ENCODE data around the gene ST8SIA6. TPM values are rescaled to one million over a fixed set of nuclear protein-coding genes. Genes with fewer than 3 reads are reported as not detected.

ST8SIA6 gene
- total RNA-seq, 1 experiment from 2014 or later: 0.14 TPM

DNA sequence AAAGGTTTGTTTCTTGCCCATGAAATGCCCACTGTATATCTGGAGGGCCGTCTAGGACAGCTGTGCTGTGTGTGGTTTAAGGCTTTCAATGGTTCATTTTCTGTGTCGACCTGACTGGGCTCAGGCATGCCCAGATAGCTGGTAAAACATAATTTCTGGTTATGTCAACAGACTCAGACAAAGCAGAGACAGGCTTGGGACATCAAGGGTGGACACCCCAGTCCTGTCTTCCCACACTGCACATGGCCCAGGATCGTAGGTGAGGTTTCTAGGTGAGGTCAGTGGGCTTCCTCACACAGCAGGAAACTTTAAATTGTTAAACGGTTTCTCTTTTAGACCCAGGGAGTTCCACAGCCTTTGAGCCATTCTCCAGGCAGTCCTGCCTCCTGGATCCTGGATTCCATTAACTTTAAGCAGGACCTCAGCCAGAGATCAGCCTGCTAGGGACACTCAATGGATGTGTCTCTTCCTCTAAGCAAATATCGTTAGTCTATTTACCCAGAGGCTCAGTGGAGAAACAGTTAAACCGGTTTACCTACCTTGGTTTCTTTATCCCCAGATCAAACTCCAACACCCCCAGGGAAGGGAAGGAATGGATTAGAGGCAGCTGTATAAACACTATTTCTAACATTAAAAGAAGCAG is 66.4 kb downstream of the ST8SIA6 start:
- Mint-ChIP-seq H3K27ac (ENCODE audit: unreplicated experiment) (peak overlapping the region; percentile 78), H3K27me3 (ENCODE audit: unreplicated experiment) (no peaks in the 10 kb centered on the region), H3K4me1 (ENCODE audit: low read depth, unreplicated experiment) (peaks cover 20% of the 10 kb centered on the region), H3K4me3 (ENCODE audit: low read depth, unreplicated experiment) (peak overlapping the region; percentile 47), H3K9me3 (ENCODE audit: low read depth, unreplicated experiment) (no peaks in the 10 kb centered on the region), H3K36me3 (ENCODE audit: insufficient read depth, unreplicated experiment) (peaks cover 8% of the 10 kb centered on the region)
- BruUV-seq (replicated peaks): no TSS peak
- CTCF ChIA-PET: interaction anchor here (1.0 kb wide), 1 partner anchor 12 kb away, joined by 3 read pairs; no protein-coding TSS in a partner anchor
- intact Hi-C loops (cut with micrococcal nuclease; ENCODE audit: unreplicated experiment): loop anchor here (5.0 kb wide), 1 partner anchor 36 kb away; no protein-coding TSS in a partner anchor
- TF ChIP-seq, protein P1, sequence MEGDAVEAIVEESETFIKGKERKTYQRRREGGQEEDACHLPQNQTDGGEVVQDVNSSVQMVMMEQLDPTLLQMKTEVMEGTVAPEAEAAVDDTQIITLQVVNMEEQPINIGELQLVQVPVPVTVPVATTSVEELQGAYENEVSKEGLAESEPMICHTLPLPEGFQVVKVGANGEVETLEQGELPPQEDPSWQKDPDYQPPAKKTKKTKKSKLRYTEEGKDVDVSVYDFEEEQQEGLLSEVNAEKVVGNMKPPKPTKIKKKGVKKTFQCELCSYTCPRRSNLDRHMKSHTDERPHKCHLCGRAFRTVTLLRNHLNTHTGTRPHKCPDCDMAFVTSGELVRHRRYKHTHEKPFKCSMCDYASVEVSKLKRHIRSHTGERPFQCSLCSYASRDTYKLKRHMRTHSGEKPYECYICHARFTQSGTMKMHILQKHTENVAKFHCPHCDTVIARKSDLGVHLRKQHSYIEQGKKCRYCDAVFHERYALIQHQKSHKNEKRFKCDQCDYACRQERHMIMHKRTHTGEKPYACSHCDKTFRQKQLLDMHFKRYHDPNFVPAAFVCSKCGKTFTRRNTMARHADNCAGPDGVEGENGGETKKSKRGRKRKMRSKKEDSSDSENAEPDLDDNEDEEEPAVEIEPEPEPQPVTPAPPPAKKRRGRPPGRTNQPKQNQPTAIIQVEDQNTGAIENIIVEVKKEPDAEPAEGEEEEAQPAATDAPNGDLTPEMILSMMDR (IDR thresholded peaks at IDR 0.05; ENCODE audit: unreplicated experiment): no peak
- DNase-seq: peak; percentile 24

GRCh38 chr10:17386616-17387075 is 67.7 kb downstream of the ST8SIA6 start:
- CTCF ChIA-PET: interaction anchor here (0.6 kb wide), 2 partner anchors 38 to 1070 kb away, joined by 3 to 4 read pairs; no protein-coding TSS in a partner anchor
- no peak for DNase-seq

GRCh38 chr10:17386021-17386420 is 68.4 kb downstream of the ST8SIA6 start:
- TF ChIP-seq, protein P1 (IDR thresholded peaks at IDR 0.05; ENCODE audit: unreplicated experiment): no peak
- no TSS peak for BruUV-seq (replicated peaks)
- peaks cover 8% of the 10 kb centered on the region for H3K36me3 Mint-ChIP-seq (ENCODE audit: insufficient read depth, unreplicated experiment)
- peaks cover 20% of the 10 kb centered on the region for H3K4me1 Mint-ChIP-seq (ENCODE audit: low read depth, unreplicated experiment)
- H3K27ac Mint-ChIP-seq (ENCODE audit: unreplicated experiment): no peak overlapping the region
- no peaks in the 10 kb centered on the region for H3K9me3 Mint-ChIP-seq (ENCODE audit: low read depth, unreplicated experiment)
- H3K27me3 Mint-ChIP-seq (ENCODE audit: unreplicated experiment): no peaks in the 10 kb centered on the region
- no peak for DNase-seq
- H3K4me3 Mint-ChIP-seq (ENCODE audit: low read depth, unreplicated experiment): no peak overlapping the region
- CTCF ChIA-PET: no interaction called here
- intact Hi-C loops (cut with micrococcal nuclease; ENCODE audit: unreplicated experiment): loop anchor here (5.0 kb wide), 1 partner anchor 34 kb away; no protein-coding TSS in a partner anchor

More at GRCh38 chr10:17386616-17387075, 67.7 kb downstream of the ST8SIA6 start:
- no peak overlapping the region for H3K4me3 Mint-ChIP-seq (ENCODE audit: low read depth, unreplicated experiment)
- intact Hi-C loops (cut with micrococcal nuclease; ENCODE audit: unreplicated experiment): loop anchor here (5.0 kb wide), 1 partner anchor 34 kb away; no protein-coding TSS in a partner anchor
- no peak overlapping the region for H3K27ac Mint-ChIP-seq (ENCODE audit: unreplicated experiment)
- H3K9me3 Mint-ChIP-seq (ENCODE audit: low read depth, unreplicated experiment): no peaks in the 10 kb centered on the region
- peaks cover 20% of the 10 kb centered on the region for H3K4me1 Mint-ChIP-seq (ENCODE audit: low read depth, unreplicated experiment)
- peaks cover 8% of the 10 kb centered on the region for H3K36me3 Mint-ChIP-seq (ENCODE audit: insufficient read depth, unreplicated experiment)
- TF ChIP-seq, protein P1 (IDR thresholded peaks at IDR 0.05; ENCODE audit: unreplicated experiment): no peak
- no peaks in the 10 kb centered on the region for H3K27me3 Mint-ChIP-seq (ENCODE audit: unreplicated experiment)
- no TSS peak for BruUV-seq (replicated peaks)

DNA sequence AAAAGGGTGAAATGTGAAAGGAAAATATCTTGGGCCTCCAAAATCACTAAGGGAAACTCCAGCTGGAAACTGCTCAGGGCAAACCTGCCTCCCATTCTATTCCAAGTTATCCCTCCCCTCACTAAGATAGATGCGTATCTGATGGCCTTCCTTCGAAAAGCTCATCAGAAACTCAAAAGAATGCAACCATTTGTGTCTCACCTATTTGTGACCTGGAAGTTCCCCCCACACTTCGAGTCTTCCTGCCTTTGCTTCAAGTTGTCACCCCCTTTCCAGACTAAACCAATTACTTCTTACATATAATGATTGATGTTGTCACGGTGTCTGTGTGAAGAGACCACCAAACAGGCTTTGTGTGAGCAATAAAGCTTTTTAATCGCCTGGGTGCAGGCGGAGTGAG is 69.3 kb downstream of the ST8SIA6 start:
- Mint-ChIP-seq H3K4me3 (ENCODE audit: low read depth, unreplicated experiment) (no peak overlapping the region), H3K27ac (ENCODE audit: unreplicated experiment) (no peak overlapping the region), H3K4me1 (ENCODE audit: low read depth, unreplicated experiment) (peaks cover 20% of the 10 kb centered on the region), H3K9me3 (ENCODE audit: low read depth, unreplicated experiment) (no peaks in the 10 kb centered on the region), H3K36me3 (ENCODE audit: insufficient read depth, unreplicated experiment) (peaks cover 8% of the 10 kb centered on the region), H3K27me3 (ENCODE audit: unreplicated experiment) (no peaks in the 10 kb centered on the region)
- TF ChIP-seq, protein P1 (IDR thresholded peaks at IDR 0.05; ENCODE audit: unreplicated experiment): no peak
- no TSS peak for BruUV-seq (replicated peaks)
- intact Hi-C loops (cut with micrococcal nuclease; ENCODE audit: unreplicated experiment): loop anchor here (5.0 kb wide), 1 partner anchor 33 kb away; no protein-coding TSS in a partner anchor
- DNase-seq: no peak
- CTCF ChIA-PET: interaction anchor here (0.7 kb wide), 2 partner anchors 1556 to 1614 kb away, joined by 3 to 6 read pairs; no protein-coding TSS in a partner anchor
